SJSA1 (cell line): ENCODE data around the gene MFAP1. TPM values are rescaled to one million over a fixed set of nuclear protein-coding genes. Genes with fewer than 3 reads are reported as not detected.
A peak's percentile ranks its signal among the peaks of the same experiment; 100 is the strongest.

Experiments
- DNase-seq, 2 experiments: peaks; one replicate each; pipeline ENCODE4 v3.0.0-alpha.2; 2015 to 2020; ENCODE audit warnings: low spot score in 2 of 2, low read depth in 1 of 2
- H3K27ac ChIP-seq: fragments of 250-450 bp; sonication (Bioruptor Pico); 2 replicates; pipeline ENCODE4 v1.5.1; 2020; ENCODE audit warnings: mild to moderate bottlenecking, moderate library complexity
- H3K27me3 ChIP-seq: fragments of 250-450 bp; sonication (Bioruptor Pico); replicated peaks from 2 replicates; pipeline ENCODE4 v1.5.1; 2020; ENCODE audit warnings: mild to moderate bottlenecking, moderate library complexity
- H3K36me3 ChIP-seq: fragments of 250-450 bp; sonication (Bioruptor Pico); 2 replicates; pipeline ENCODE4 v1.5.1; 2020; ENCODE audit warnings: mild to moderate bottlenecking
- H3K4me1 ChIP-seq: fragments of 250-450 bp; sonication (Bioruptor Pico); replicated peaks from 2 replicates; pipeline ENCODE4 v1.6.1; 2021; ENCODE audit warnings: mild to moderate bottlenecking
- H3K4me3 ChIP-seq: fragments of 250-450 bp; sonication (Bioruptor Pico); 2 replicates; pipeline ENCODE4 v1.5.1; 2020; ENCODE audit warnings: mild to moderate bottlenecking
- H3K9me3 ChIP-seq: fragments of 250-450 bp; sonication (Bioruptor Pico); replicated peaks from 2 replicates; pipeline ENCODE4 v1.5.1; 2020; ENCODE audit warnings: mild to moderate bottlenecking
- total RNA-seq: library from RNA; depleted of rRNA; stranded (reverse); fragments of >200 nt; shearing (Covaris generic); gene quantifications from 2 replicates; pipeline ENCODE4 v1.2.3, GENCODE V29; 2014; rRNA removed

MFAP1 gene
- total RNA-seq, 1 experiment from 2014 or later = 40.1 TPM

GRCh38 chr15:43776718-43777266 is 47.7 kb downstream of the MFAP1 start, which contains the start of gene ELL3:
Gene ELL3 (minus strand): TSS chr15:43776966. CDS start chr15:43776901, 65 bp downstream.
- Histone ChIP-seq H3K4me1 (peaks cover 9% of the 10 kb centered on the region), H3K27me3 (no peaks in the 10 kb centered on the region), H3K27ac (peak within 1 kb of the TSS; percentile 47), H3K9me3 (no peaks in the 10 kb centered on the region), H3K36me3 (peaks cover 24% of the 10 kb centered on the region), H3K4me3 (peak within 1 kb of the TSS; percentile 48)
- DNase-seq = peak in 1 of 2 experiments; percentile 78

- no peaks in the 10 kb centered on the region for H3K27me3 ChIP-seq
- H3K9me3 ChIP-seq = no peaks in the 10 kb centered on the region
- H3K4me1 ChIP-seq = peaks cover 9% of the 10 kb centered on the region
- no peak for DNase-seq
- peaks cover 30% of the 10 kb centered on the region for H3K36me3 ChIP-seq
- H3K4me3 ChIP-seq = peak overlapping the region; percentile 48
- H3K27ac ChIP-seq = no peak overlapping the region
Observed at GRCh38 chr15:43776101-43776717, 48.3 kb downstream of the MFAP1 start.

- DNase-seq = peak; percentile 30 to 59
- peaks cover 9% of the 10 kb centered on the region for H3K4me1 ChIP-seq
- H3K9me3 ChIP-seq = no peaks in the 10 kb centered on the region
- no peak overlapping the region for H3K27ac ChIP-seq
- H3K4me3 ChIP-seq = no peak overlapping the region
- H3K36me3 ChIP-seq = peaks cover 37% of the 10 kb centered on the region
- H3K27me3 ChIP-seq = no peaks in the 10 kb centered on the region
Observed at GRCh38 chr15:43775411-43775965, 49.0 kb downstream of the MFAP1 start.

- Histone ChIP-seq H3K4me1 (peaks cover 9% of the 10 kb centered on the region), H3K9me3 (no peaks in the 10 kb centered on the region), H3K27ac (no peak overlapping the region), H3K27me3 (no peaks in the 10 kb centered on the region), H3K4me3 (no peak overlapping the region), H3K36me3 (peaks cover 51% of the 10 kb centered on the region)
- no peak for DNase-seq
Observed at GRCh38 chr15:43774062-43774461, 50.4 kb downstream of the MFAP1 start.

- Histone ChIP-seq H3K4me1 (peaks cover 9% of the 10 kb centered on the region), H3K27ac (no peak overlapping the region), H3K9me3 (no peaks in the 10 kb centered on the region), H3K36me3 (peaks cover 66% of the 10 kb centered on the region), H3K27me3 (no peaks in the 10 kb centered on the region), H3K4me3 (no peak overlapping the region)
- DNase-seq = no peak
Observed at GRCh38 chr15:43772624-43773023, 51.9 kb downstream of the MFAP1 start.

- no peak for DNase-seq
- no peak overlapping the region for H3K27ac ChIP-seq
- H3K36me3 ChIP-seq = peaks cover 74% of the 10 kb centered on the region
Observed at GRCh38 chr15:43771816-43772215, 52.7 kb downstream of the MFAP1 start.

GRCh38 chr15:43769584-43770228 is 54.8 kb downstream of the MFAP1 start:
- H3K27me3 ChIP-seq = no peaks in the 10 kb centered on the region
- no peak overlapping the region for H3K4me3 ChIP-seq
- H3K36me3 ChIP-seq = peaks cover 95% of the 10 kb centered on the region
- no peaks in the 10 kb centered on the region for H3K9me3 ChIP-seq
- no peak overlapping the region for H3K27ac ChIP-seq
- no peaks in the 10 kb centered on the region for H3K4me1 ChIP-seq
- peak; percentile 39 to 63 for DNase-seq

More at GRCh38 chr15:43771816-43772215, 52.7 kb downstream of the MFAP1 start:
- no peaks in the 10 kb centered on the region for H3K27me3 ChIP-seq
- no peaks in the 10 kb centered on the region for H3K9me3 ChIP-seq
- no peak overlapping the region for H3K4me3 ChIP-seq
- H3K4me1 ChIP-seq = peaks cover 6% of the 10 kb centered on the region

GRCh38 chr15:43763819-43764446 is 60.6 kb downstream of the MFAP1 start:
- Histone ChIP-seq H3K4me1 (no peaks in the 10 kb centered on the region), H3K36me3 (peaks cover 99% of the 10 kb centered on the region), H3K27ac (no peak overlapping the region), H3K9me3 (no peaks in the 10 kb centered on the region), H3K27me3 (no peaks in the 10 kb centered on the region), H3K4me3 (no peak overlapping the region)
- DNase-seq = no peak

GRCh38 chr15:43762824-43763223 is 61.7 kb downstream of the MFAP1 start:
- Histone ChIP-seq H3K9me3 (no peaks in the 10 kb centered on the region), H3K4me1 (no peaks in the 10 kb centered on the region), H3K36me3 (peaks cover 96% of the 10 kb centered on the region), H3K4me3 (no peak overlapping the region), H3K27ac (no peak overlapping the region), H3K27me3 (no peaks in the 10 kb centered on the region)
- no peak for DNase-seq

Other genes with a start within 250 kb of the MFAP1 start
- 8.6 and 18.8 TPM in 2 replicates for gene PPIP5K1, start 234.5 kb downstream of the MFAP1 start, total RNA-seq
- not detected in 2 replicates for gene CKMT1B, start 230.7 kb downstream of the MFAP1 start, total RNA-seq
- not detected in 2 replicates for gene STRC, start 205.9 kb downstream of the MFAP1 start, total RNA-seq
- gene CATSPER2, start 175.8 kb downstream of the MFAP1 start, total RNA-seq = 0.26 and 1.3 TPM in 2 replicates
- gene CKMT1A, start 130.8 kb downstream of the MFAP1 start, total RNA-seq = not detected in 2 replicates
- gene PDIA3, start 78.3 kb downstream of the MFAP1 start, total RNA-seq = 177 and 211 TPM in 2 replicates
- gene ELL3, start 47.7 kb downstream of the MFAP1 start, total RNA-seq = 2.2 and 2.8 TPM in 2 replicates
- 1,081 and 1,697 TPM in 2 replicates for gene SERF2, start 32.4 kb downstream of the MFAP1 start, total RNA-seq
- not detected in 2 replicates for gene SERINC4, start 24.5 kb downstream of the MFAP1 start, total RNA-seq
- 9.4 and 18.9 TPM in 2 replicates for gene HYPK, start 24.1 kb downstream of the MFAP1 start, total RNA-seq
- 56.1 and 77.0 TPM in 2 replicates for gene WDR76, start 2.3 kb upstream of the MFAP1 start, total RNA-seq